ENCODE results near the gene SERINC5.
"Not testable (repeated sequence)": the region's sequence is repeated elsewhere in the genome, so short reads cannot be mapped to it uniquely, and the experiment has no call there.

The SERINC5 gene

GRCh38 chr5:80255811-80256712 lies at the start of gene SERINC5:
SERINC5 (minus strand) TSS chr5:80256048; CDS start chr5:80255922, 126 bp downstream.
- in situ Hi-C loops (cut with MboI; ENCODE audit: low sequenced_read_pairs), result no loop called here

DNA sequence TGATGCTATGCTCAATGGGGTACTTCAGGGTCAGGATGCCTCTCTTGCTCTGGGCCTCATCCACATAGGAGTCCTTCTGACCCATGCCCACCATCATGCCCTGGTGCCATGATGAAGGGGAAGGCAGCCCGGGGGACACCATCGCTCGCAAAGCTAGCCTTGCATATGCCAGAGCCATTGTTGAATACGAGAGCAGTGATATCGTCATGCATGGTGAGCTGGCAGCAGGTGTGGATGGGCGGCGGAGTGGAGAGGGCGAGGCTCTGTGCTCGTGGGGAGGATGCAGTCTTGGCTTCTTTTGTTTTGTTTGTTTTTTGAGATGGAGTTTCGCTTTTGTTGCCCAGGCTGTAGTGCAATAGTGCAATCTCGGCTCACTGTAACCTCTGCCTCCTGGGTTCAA lies 46.8 kb upstream of the SERINC5 start:
- in situ Hi-C loops (cut with MboI; ENCODE audit: low sequenced_read_pairs), result loop anchor here (25.0 kb wide), 1 partner anchor 215 kb away; no protein-coding TSS in a partner anchor

DNA sequence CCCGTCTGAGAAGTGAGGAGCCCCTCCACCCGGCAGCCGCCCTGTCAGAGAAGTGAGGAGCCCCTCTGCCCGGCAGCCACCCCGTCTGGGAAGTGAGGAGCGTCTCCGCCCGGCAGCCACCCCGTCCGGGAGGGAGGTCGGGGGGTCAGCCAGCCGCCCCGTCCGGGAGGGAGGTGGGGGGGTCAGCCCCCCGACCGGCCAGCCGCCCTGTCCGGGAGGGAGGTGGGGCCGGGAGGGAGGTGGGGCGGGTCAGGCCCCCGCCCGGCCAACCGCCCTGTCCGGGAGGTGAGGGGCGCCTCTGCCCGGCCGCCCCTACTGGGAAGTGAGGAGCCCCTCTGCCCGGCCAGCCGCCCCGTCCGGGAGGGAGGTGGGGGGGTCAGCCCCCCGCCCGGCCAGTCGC lies 45.5 kb upstream of the SERINC5 start:
- in situ Hi-C loops (cut with MboI; ENCODE audit: low sequenced_read_pairs), result loop anchor here (25.0 kb wide), 1 partner anchor 214 kb away; no protein-coding TSS in a partner anchor

- in situ Hi-C loops (cut with MboI; ENCODE audit: low sequenced_read_pairs), result loop anchor here (25.0 kb wide), 1 partner anchor 213 kb away; no protein-coding TSS in a partner anchor
Observed at GRCh38 chr5:80300796-80301195, 44.9 kb upstream of the SERINC5 start.

DNA sequence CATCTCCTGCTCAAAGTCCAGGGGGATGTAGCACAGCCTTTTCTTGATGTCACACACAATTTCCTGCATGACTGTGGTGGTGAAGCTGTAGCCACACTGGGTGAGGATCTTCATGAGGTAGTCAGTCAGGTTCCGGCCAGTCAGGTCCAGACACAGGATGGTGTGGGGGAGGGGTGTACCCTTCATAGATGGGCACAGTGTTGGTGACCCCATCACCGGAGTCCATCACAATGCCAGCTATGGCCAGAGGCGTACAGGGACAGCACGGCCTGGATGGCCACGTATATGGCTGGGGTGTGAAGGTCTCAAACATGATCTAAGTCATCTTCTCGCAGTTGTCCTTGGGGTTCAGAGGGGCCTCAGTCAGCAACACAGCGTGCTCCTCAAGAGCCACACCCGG lies 44.3 kb upstream of the SERINC5 start:
- in situ Hi-C loops (cut with MboI; ENCODE audit: low sequenced_read_pairs), result loop anchor here (25.0 kb wide), 1 partner anchor 213 kb away; no protein-coding TSS in a partner anchor

- in situ Hi-C loops (cut with MboI; ENCODE audit: low sequenced_read_pairs), result no loop called here
Observed at GRCh38 chr5:80299601-80300000, 43.8 kb upstream of the SERINC5 start.

DNA sequence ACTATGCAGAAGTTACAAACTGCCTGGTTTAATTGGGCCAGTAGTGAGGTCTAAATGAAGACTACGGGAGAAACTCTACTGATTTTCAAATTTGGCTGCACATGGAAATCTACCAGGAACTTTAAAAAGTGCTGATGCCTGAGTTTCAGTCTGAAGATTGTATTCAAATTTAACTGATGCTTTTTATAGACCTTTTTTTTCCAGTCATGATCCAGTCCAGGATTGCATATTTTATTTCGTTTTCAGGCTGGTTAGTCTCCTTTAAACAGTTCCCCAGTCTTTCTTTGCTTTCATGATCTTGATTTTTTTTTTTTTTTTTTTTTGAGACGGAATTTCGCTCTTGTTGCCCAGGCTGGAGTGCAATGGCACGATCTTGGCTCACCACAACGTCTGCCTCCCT lies 40.3 kb upstream of the SERINC5 start:
- in situ Hi-C loops (cut with MboI; ENCODE audit: low sequenced_read_pairs), result no loop called here

GRCh38 chr5:80291761-80292160 lies 35.9 kb upstream of the SERINC5 start:
- in situ Hi-C loops (cut with MboI; ENCODE audit: low sequenced_read_pairs), result no loop called here

GRCh38 chr5:80289320-80289719 lies 33.5 kb upstream of the SERINC5 start:
- in situ Hi-C loops (cut with MboI; ENCODE audit: low sequenced_read_pairs), result no loop called here

DNA sequence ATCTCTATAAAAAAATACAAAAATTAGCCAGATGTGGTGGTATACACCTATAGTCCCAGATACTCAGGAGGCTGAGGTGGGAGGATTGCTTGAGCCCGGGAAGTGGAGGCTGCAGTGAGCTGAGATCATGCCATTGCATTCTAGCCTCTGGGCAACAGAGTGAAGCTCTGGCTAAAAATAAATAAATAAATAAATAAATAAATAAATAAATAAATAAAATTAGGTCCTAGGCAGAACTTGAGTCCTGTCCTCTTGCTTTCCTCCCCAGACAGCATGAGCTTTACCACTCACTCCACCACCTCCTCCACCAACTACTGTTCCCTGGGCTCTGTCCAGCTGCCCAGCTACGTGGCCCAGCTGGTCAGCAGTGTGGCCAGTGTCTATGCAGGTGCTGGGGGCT lies 32.3 kb upstream of the SERINC5 start:
- in situ Hi-C loops (cut with MboI; ENCODE audit: low sequenced_read_pairs), result no loop called here

DNA sequence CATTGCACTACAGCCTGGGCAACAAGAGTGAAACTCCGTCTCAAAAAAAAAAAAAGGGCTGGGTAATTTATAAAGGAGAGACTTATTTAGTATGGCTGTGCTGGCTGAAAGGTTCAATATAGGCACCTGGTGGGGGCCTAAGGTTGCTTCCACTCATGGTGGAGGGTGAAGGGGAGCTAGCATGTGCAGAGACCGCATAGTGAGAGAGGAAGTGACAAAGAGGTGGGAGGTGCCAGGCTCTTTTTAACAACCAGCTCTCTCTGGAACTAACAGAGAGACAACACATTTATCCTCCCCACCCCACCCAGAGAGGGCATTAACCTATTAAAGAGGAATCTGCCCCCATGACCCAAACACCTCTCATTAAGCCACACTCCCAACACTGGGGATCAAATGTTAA lies 28.9 kb upstream of the SERINC5 start:
- in situ Hi-C loops (cut with MboI; ENCODE audit: low sequenced_read_pairs), result no loop called here

DNA sequence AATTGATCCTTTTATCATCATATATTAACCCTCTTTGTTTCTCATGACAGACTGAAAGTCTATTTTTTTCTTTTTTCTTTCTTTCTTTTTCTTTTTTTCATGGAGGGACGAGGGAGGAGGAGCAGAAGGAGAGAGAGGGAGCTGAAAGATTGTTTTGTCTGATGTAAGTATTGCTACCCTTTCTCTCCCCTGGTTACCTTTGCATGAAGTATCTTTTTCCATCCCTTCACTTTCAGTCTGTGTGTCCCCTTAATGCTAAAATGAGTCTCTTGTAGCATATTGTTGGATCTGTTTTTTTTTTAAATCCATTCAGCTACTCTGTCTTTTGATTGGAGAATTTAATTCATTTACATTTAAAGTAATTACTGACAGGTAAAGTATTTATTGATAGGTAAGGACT lies 27.5 kb upstream of the SERINC5 start:
- in situ Hi-C loops (cut with MboI; ENCODE audit: low sequenced_read_pairs), result no loop called here

DNA sequence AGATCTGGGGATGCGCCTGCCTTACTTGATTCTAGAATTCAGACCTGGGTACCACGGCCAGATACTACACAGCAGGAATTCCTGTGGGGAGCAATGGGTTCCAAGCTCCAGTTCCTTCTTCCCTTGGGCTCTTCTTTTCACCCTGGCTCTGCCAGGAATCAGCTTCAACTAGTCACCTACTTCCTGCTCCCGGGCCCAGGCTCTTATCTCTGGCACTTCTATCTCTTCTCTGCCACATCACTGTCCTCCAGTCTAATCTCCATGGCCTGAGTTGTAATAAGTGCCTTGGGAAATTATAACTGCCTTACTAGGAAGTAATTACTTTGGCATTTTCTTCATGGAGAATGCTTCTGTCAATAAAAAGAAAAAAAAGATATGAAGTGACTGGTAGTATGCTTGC lies 26.2 kb upstream of the SERINC5 start:
- in situ Hi-C loops (cut with MboI; ENCODE audit: low sequenced_read_pairs), result no loop called here

DNA sequence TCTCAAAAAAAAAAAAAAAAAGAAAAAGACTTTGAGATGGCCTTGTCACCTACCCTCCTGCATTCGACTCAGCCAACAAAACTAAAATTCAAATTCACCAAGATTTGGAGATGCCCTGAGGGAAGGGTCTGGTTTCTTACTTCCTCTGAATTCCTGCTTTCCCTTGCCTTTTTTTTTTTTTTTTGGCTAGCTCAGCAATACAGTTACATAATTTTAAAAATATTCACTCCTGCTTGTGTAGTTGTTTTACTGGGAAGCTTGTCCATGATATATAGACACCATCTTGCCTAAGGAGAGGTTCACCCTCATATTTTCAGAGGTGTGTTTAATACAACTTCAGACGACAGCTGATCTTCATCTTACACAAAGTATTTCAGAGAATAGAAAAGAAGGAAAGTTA lies 21.3 kb upstream of the SERINC5 start:
- in situ Hi-C loops (cut with MboI; ENCODE audit: low sequenced_read_pairs), result no loop called here

DNA sequence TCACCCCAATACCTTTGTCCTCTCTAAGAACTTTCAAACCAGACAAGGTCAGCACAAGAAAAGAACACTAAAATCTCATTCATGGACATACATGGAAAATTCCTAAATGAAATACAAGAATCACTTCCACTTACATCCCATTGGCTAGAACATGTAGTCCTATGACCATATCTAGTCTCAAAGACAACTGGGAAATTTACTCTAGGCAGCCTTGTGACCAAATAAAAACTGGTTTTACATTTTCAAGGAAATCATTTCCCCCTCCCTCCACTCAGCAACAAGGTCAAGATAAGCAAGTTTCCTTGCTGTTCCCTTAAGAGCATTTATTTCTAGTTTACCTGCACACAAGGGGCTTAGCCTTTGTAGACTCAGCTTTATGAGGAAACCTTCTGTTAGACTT lies 20.3 kb upstream of the SERINC5 start:
- in situ Hi-C loops (cut with MboI; ENCODE audit: low sequenced_read_pairs), result no loop called here

- in situ Hi-C loops (cut with MboI; ENCODE audit: low sequenced_read_pairs), result no loop called here
Observed at GRCh38 chr5:80275347-80275746, 19.5 kb upstream of the SERINC5 start.

DNA sequence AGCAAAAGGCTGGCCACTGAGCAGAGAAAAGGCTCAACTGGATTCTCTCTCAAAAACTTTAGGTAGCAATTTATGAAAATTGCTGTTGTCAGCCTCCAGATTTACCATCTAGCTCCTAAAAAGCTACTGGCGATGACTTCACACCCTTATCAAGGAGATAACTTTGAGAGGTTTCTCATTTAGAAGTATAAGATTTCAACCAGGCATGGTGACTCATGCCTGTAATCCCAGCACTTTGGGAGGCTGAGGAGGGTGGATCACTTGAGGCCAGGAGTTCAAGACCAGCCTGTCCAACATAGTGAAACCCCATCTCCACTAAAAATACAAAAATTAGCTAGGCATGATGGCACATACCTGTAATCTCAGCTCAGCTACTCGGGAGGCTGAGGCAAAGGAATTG lies 14.7 kb upstream of the SERINC5 start:
- in situ Hi-C loops (cut with MboI; ENCODE audit: low sequenced_read_pairs), result not testable (repeated sequence)

GRCh38 chr5:80269991-80270438 lies 14.2 kb upstream of the SERINC5 start:
- in situ Hi-C loops (cut with MboI; ENCODE audit: low sequenced_read_pairs), result no loop called here

DNA sequence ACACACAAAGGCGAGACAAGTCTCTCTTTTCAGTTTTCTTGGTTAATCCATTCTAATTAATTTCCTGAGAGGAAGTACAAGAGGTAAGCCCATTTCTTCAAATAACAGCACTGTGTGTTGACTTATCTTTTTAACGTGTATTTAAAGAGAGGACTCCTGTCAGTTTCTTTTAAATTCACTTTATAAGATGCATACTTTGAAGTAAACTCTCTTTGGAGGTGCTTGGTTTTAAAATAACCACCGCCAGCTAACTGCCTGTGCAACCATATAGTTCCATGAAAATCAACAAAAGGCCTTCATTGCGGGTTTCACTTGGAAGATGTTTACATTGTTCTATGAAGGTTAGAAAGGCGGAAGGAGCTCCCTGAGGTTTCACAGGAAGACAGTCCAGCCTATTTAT lies 13.1 kb upstream of the SERINC5 start:
- in situ Hi-C loops (cut with MboI; ENCODE audit: low sequenced_read_pairs), result no loop called here

DNA sequence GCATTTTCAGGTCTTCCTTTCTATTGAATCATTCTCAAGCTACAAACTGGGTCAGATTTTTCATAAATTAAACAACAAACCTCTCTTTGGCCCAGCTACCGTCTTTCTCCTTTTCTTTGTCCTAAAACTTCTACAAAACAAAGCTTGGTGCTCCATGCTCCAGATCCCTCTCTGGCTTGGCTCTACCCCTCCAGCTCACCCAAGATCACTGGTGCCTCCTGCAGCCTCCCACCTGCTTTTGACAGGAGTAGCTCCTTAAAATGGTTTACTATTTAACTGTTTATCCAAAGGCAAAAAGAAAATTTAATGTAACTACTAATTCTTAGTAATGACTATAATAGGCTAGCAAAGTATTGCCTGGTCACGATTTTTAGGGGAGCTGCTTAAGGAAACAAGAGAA lies 10.7 kb upstream of the SERINC5 start:
- in situ Hi-C loops (cut with MboI; ENCODE audit: low sequenced_read_pairs), result no loop called here

- in situ Hi-C loops (cut with MboI; ENCODE audit: low sequenced_read_pairs), result no loop called here
Observed at GRCh38 chr5:80260461-80260860, 4.6 kb upstream of the SERINC5 start.

DNA sequence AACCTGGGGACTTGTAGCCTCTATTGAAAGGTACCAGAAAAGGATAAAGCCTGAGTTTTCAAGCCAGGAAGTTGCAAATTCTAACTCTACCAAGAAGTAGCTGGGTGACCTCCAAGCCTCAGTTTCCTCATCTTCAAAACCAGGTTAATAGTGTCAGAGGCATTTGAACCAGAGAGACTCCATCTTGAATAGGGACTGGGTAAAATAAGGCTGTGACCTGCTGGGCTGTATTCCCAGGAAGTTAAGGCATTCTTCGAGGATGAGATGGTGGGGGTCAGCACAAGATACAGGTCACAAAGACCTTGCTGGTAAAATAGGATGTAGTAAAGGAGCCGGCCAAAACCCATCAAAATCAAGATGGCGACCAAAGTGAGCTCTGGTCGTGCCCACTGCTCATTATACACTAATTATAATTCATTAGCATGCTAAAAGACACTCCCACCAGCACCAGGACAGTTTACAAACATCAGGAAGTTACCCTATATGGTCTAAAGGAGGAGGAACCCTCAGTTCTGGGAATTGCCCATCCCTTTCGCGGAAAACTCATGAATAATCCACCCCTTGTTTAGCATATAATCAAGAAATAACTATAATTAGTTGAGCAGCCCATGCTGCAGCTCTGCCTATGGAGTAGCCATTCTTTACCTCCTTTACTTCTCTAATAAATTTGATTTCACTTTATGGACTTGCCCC lies 3.8 kb upstream of the SERINC5 start:
- in situ Hi-C loops (cut with MboI; ENCODE audit: low sequenced_read_pairs), result no loop called here

Data from HL-60/S4 treated with phorbol 12-myristate 13-acetate at 8.2 ng/mL for 4 days and 3 days (cell line).